ENCODE measurements around the gene SARDH.

The SARDH gene

GRCh38 chr9:133779516-133780403 lies 41.6 kb upstream of the SARDH start:
- DNase-seq (no peak), ATAC-seq (no peak)
- Mint-ChIP-seq H3K27ac (no peak overlapping the region), H3K27me3 (no peaks in the 10 kb centered on the region), H3K9me3 (no peaks in the 10 kb centered on the region), H3K4me3 (no peak overlapping the region), H3K36me3 (ENCODE audit: low read depth) (peaks cover 5% of the 10 kb centered on the region), H3K4me1 (peaks cover 3% of the 10 kb centered on the region)

- Mint-ChIP-seq H3K36me3 (ENCODE audit: low read depth) (peaks cover 8% of the 10 kb centered on the region), H3K9me3 (no peaks in the 10 kb centered on the region), H3K4me1 (peaks cover under 1% of the 10 kb centered on the region), H3K27me3 (no peaks in the 10 kb centered on the region), H3K4me3 (no peak overlapping the region), H3K27ac (no peak overlapping the region)
- no peak for DNase-seq
- ATAC-seq = no peak
Measured at GRCh38 chr9:133779081-133779480, 40.9 kb upstream of the SARDH start.

GRCh38 chr9:133778336-133779013 lies 40.3 kb upstream of the SARDH start:
- H3K27ac Mint-ChIP-seq = no peak overlapping the region
- no peaks in the 10 kb centered on the region for H3K4me1 Mint-ChIP-seq
- no peak overlapping the region for H3K4me3 Mint-ChIP-seq
- DNase-seq (no peak), ATAC-seq (no peak)
- no peaks in the 10 kb centered on the region for H3K9me3 Mint-ChIP-seq
- no peaks in the 10 kb centered on the region for H3K27me3 Mint-ChIP-seq
- peaks cover 9% of the 10 kb centered on the region for H3K36me3 Mint-ChIP-seq (ENCODE audit: low read depth)

GRCh38 chr9:133777871-133778270 lies 39.7 kb upstream of the SARDH start:
- ATAC-seq (no peak), DNase-seq (no peak)
- no peaks in the 10 kb centered on the region for H3K27me3 Mint-ChIP-seq
- H3K27ac Mint-ChIP-seq = no peak overlapping the region
- peaks cover 9% of the 10 kb centered on the region for H3K36me3 Mint-ChIP-seq (ENCODE audit: low read depth)
- H3K9me3 Mint-ChIP-seq = no peaks in the 10 kb centered on the region
- H3K4me3 Mint-ChIP-seq = no peak overlapping the region
- no peaks in the 10 kb centered on the region for H3K4me1 Mint-ChIP-seq

GRCh38 chr9:133777068-133777791 lies 39.1 kb upstream of the SARDH start:
- DNase-seq (no peak), ATAC-seq (no peak)
- H3K4me3 Mint-ChIP-seq = no peak overlapping the region
- H3K27ac Mint-ChIP-seq = no peak overlapping the region
- H3K4me1 Mint-ChIP-seq = no peaks in the 10 kb centered on the region
- H3K36me3 Mint-ChIP-seq (ENCODE audit: low read depth) = peaks cover 9% of the 10 kb centered on the region
- H3K27me3 Mint-ChIP-seq = no peaks in the 10 kb centered on the region
- no peaks in the 10 kb centered on the region for H3K9me3 Mint-ChIP-seq

- Mint-ChIP-seq H3K4me3 (no peak overlapping the region), H3K36me3 (ENCODE audit: low read depth) (peaks cover 9% of the 10 kb centered on the region), H3K9me3 (no peaks in the 10 kb centered on the region), H3K4me1 (no peaks in the 10 kb centered on the region), H3K27me3 (no peaks in the 10 kb centered on the region), H3K27ac (no peak overlapping the region)
- DNase-seq = no peak
- ATAC-seq = no peak
Measured at GRCh38 chr9:133775951-133776905, 38.1 kb upstream of the SARDH start.

GRCh38 chr9:133775291-133775690 lies 37.1 kb upstream of the SARDH start:
- no peak for ATAC-seq
- H3K36me3 Mint-ChIP-seq (ENCODE audit: low read depth) = peaks cover 9% of the 10 kb centered on the region
- H3K9me3 Mint-ChIP-seq = no peaks in the 10 kb centered on the region
- no peak overlapping the region for H3K4me3 Mint-ChIP-seq
- H3K4me1 Mint-ChIP-seq = no peaks in the 10 kb centered on the region
- no peak for DNase-seq
- no peaks in the 10 kb centered on the region for H3K27me3 Mint-ChIP-seq
- no peak overlapping the region for H3K27ac Mint-ChIP-seq

GRCh38 chr9:133774799-133775198 lies 36.6 kb upstream of the SARDH start:
- Mint-ChIP-seq H3K9me3 (no peaks in the 10 kb centered on the region), H3K27ac (no peak overlapping the region), H3K27me3 (no peaks in the 10 kb centered on the region), H3K4me1 (no peaks in the 10 kb centered on the region), H3K4me3 (no peak overlapping the region), H3K36me3 (ENCODE audit: low read depth) (peaks cover 9% of the 10 kb centered on the region)
- DNase-seq (no peak), ATAC-seq (no peak)

GRCh38 chr9:133773889-133774655 lies 35.9 kb upstream of the SARDH start:
- Mint-ChIP-seq H3K27me3 (no peaks in the 10 kb centered on the region), H3K9me3 (no peaks in the 10 kb centered on the region), H3K36me3 (ENCODE audit: low read depth) (peaks cover 9% of the 10 kb centered on the region), H3K27ac (no peak overlapping the region), H3K4me1 (no peaks in the 10 kb centered on the region), H3K4me3 (no peak overlapping the region)
- ATAC-seq (no peak), DNase-seq (no peak)

- H3K4me1 Mint-ChIP-seq = no peaks in the 10 kb centered on the region
- no peak for ATAC-seq
- H3K27ac Mint-ChIP-seq = no peak overlapping the region
- no peak overlapping the region for H3K4me3 Mint-ChIP-seq
- peaks cover 11% of the 10 kb centered on the region for H3K36me3 Mint-ChIP-seq (ENCODE audit: low read depth)
- no peaks in the 10 kb centered on the region for H3K27me3 Mint-ChIP-seq
- no peaks in the 10 kb centered on the region for H3K9me3 Mint-ChIP-seq
- no peak for DNase-seq
Measured at GRCh38 chr9:133772581-133772980, 34.4 kb upstream of the SARDH start.

GRCh38 chr9:133771486-133772482 lies 33.6 kb upstream of the SARDH start:
- H3K36me3 Mint-ChIP-seq (ENCODE audit: low read depth) = peaks cover 16% of the 10 kb centered on the region
- no peaks in the 10 kb centered on the region for H3K4me1 Mint-ChIP-seq
- no peaks in the 10 kb centered on the region for H3K27me3 Mint-ChIP-seq
- peaks cover 5% of the 10 kb centered on the region for H3K9me3 Mint-ChIP-seq
- no peak for ATAC-seq
- no peak for DNase-seq
- no peak overlapping the region for H3K4me3 Mint-ChIP-seq
- no peak overlapping the region for H3K27ac Mint-ChIP-seq

- peaks cover 20% of the 10 kb centered on the region for H3K36me3 Mint-ChIP-seq (ENCODE audit: low read depth)
Measured at GRCh38 chr9:133770076-133770777, 32.1 kb upstream of the SARDH start.

More at GRCh38 chr9:133770076-133770777, 32.1 kb upstream of the SARDH start:
- ATAC-seq = no peak
- no peaks in the 10 kb centered on the region for H3K27me3 Mint-ChIP-seq
- H3K27ac Mint-ChIP-seq = no peak overlapping the region
- no peak for DNase-seq
- no peak overlapping the region for H3K4me3 Mint-ChIP-seq
- peaks cover 16% of the 10 kb centered on the region for H3K9me3 Mint-ChIP-seq
- no peaks in the 10 kb centered on the region for H3K4me1 Mint-ChIP-seq
